SK-MEL-5 (cell line): ENCODE data around the gene CDH20. TPM values are rescaled to one million over a fixed set of nuclear protein-coding genes. Genes with fewer than 3 reads are reported as not detected.
"Not testable (repeated sequence)": the region's sequence is repeated elsewhere in the genome, so short reads cannot be mapped to it uniquely, and the experiment has no call there.

ENCODE experiments used
- DNase-seq: peaks from one replicate; pipeline ENCODE4 v3.0.0-alpha.2; 2016; ENCODE audit warnings: low read depth, low spot score
- in situ Hi-C: cut with HindIII; loops from 2 replicates; pipeline ENCODE4 v1.10.0; 2016; ENCODE audit warnings: low sequenced_read_pairs, high pct_unique_total_duplicates, low pct_unique_long_range_greater_than_20kb
- total RNA-seq: library from RNA; depleted of rRNA; stranded (reverse); fragments of >200 nt; shearing (Covaris generic); gene quantifications from 2 replicates; pipeline ENCODE4 v1.2.3, GENCODE V29; 2014

CDH20 gene
- total RNA-seq, 1 experiment from 2014 or later, result not detected

DNA sequence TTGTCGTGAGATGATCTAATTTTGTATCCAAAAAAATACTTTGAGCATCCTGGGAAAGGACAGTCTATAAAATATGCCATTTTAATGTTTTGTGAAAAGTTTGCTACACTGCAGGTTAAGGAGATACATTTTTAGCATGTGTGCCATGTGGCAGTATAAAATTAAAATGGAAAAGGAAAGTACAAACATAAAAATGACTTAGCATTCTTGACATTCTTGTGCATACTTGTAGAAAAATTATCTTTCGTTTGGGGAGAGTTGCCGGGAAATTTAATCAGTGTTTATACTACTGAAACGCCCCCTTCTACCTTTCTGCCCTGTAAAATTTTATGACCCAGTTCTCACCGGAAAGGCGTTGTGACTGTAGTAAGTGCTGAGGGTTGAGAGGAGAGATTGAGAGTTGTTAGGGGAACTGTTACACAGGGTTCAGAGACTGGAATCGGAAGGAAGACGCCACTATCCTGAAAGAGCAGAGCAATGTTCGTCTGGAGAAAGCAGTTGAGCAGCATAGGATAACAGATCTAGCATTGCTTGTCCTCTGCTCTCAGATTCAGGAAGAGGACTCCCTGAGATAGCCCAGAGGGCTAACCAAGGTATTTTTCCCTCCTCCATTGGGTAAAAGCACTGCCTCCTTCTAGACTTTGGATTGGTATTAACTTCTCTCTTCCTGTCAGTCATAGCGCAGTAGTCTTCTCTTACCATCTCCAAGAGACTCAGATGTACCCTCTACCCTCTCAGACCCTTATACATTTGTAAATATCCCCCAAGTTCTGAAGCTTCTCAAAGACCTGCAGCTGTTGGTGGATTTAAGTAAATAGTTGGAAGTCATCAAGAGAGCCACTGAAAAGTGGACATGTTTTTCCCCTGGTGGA, 2.7 kb downstream of the CDH20 start:
- in situ Hi-C loops, result no loop called here

DNA sequence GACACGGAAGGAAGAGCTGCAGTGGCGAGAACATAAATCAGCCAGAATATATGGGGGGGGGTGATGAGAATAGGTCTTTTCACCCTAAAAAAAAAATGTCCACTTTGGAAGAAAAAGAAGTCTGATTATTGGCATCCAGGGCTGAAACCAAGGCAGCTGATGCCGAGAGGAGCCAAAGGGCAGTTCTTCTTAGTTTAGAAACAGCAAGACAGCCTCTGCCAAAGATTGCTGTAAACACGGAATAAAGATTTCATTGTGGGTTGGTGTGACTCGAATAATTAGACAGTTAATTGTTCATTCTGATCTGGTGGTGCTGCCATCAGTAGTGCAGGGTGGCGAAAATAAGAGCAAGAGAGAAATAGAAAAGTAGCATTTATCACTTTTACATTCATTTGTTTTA, 3.5 kb downstream of the CDH20 start:
- DNase-seq, result no peak
- in situ Hi-C loops, result no loop called here

More for the DNA sequence above, 2.7 kb downstream of the CDH20 start:
- no peak for DNase-seq

DNA sequence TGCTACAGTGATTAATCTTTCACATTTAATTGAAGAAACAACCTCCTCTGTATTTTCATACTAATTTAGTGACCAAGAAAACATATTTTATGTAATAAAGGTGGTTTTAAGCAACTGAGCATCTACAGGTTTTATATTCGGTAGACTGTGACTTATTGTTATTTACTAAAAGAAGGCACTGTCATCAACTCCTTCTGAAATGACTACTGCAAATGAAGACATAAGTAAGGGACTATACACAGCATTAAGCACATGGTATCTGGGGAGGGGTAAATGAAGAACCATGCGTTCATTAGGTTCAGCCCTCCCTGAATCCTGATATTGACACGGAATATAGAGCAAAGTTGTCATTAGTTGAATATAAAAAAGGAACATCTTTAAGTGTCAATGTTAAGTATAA, 4.3 kb downstream of the CDH20 start:
- in situ Hi-C loops, result no loop called here

DNA sequence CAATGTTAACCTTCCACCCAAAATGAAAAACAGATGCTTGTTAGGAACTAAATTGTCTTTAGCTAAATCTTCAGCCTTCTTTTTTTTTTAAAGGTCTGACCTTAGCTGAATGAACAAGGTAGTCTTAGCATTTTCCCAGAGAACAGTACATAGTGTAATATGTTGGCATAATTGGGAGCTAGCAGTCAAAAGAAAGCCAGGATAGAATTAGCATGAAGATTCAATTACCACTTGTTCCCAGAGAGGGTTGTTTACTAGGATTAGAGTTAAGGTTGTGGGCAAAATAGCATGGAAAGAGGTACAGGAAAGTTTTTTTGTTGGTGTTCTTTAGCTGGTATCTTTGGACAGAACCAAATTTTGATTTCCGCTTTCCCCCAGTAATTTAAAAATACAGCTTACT, 6.9 kb downstream of the CDH20 start:
- in situ Hi-C loops, result no loop called here
- no peak for DNase-seq

More for the DNA sequence above, 4.3 kb downstream of the CDH20 start:
- no peak for DNase-seq

DNA sequence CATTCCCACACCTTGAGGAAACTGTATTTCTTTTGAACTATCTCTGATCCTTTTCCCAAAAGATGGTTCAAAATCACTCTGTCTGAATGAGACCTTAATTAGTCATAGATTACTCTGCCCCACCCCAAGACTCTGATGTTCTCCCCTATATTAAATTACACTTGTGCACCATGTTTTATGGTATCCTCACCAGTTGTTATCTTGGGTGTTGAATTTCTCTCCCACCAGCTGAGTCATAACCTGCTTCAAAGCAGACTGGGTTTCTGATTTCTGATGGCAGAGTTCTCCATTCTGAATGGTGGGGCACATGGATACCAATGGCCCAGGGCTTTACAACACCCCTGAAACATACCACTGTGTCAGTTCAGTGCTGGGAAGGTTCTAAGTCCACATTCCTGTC, 15.0 kb downstream of the CDH20 start:
- in situ Hi-C loops, result no loop called here
- no peak for DNase-seq

DNA sequence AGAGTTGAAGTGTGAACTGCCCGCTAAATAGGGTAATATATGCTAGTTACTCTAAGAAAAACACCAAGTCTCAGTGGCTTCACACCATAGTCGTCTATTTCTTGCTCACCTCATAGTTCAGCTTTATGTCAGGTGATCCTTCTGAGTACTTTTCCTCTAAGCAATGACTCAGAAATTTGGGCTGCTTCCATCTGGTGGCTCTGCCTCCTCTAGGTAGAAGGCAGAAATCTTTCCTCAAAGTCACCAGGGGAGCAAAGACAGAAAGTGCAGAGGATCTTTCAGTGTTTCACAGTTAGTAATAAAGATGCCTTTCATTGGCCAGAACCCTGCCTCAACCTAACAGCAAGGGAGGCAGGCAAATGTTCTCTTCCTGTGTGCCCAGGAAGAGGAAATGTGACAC, 17.3 kb downstream of the CDH20 start:
- no peak for DNase-seq
- in situ Hi-C loops, result no loop called here

DNA sequence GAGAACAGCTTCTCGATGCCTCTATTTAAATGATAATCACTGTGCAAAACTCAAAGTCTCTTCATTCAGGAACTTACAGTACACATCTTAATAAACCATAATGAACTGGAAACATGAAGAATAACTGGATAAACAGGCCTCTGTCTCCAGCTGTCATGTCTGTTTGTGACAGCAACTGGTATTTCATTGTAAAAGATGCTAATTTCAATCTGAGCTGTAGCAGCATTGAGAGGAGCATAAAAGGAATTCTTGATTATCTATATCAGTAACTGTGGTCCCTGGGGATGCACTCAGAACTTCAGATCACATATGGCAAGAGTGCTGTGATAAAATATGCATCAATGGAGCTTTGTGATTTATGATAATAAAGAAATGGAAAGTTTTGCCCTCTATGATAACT, 18.8 kb downstream of the CDH20 start:
- in situ Hi-C loops, result no loop called here
- no peak for DNase-seq

DNA sequence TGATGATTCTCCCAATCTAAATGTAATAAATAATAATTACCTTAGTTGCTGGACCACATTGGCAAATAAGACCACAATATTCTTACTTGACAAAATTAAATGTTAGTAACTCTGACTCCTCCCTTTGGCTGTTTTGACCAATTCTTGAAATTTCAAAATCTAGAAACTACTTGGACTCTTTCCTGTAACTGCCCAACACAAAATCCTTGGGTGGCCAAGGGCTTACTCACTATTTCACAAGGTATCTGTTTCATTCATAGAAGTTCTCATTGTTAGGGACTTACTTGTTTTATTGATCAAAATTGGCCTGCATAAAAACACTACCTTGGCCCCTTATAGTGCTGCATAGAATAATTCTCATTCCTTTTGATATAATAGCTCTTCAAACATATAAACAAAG, 19.4 kb downstream of the CDH20 start:
- no peak for DNase-seq

DNA sequence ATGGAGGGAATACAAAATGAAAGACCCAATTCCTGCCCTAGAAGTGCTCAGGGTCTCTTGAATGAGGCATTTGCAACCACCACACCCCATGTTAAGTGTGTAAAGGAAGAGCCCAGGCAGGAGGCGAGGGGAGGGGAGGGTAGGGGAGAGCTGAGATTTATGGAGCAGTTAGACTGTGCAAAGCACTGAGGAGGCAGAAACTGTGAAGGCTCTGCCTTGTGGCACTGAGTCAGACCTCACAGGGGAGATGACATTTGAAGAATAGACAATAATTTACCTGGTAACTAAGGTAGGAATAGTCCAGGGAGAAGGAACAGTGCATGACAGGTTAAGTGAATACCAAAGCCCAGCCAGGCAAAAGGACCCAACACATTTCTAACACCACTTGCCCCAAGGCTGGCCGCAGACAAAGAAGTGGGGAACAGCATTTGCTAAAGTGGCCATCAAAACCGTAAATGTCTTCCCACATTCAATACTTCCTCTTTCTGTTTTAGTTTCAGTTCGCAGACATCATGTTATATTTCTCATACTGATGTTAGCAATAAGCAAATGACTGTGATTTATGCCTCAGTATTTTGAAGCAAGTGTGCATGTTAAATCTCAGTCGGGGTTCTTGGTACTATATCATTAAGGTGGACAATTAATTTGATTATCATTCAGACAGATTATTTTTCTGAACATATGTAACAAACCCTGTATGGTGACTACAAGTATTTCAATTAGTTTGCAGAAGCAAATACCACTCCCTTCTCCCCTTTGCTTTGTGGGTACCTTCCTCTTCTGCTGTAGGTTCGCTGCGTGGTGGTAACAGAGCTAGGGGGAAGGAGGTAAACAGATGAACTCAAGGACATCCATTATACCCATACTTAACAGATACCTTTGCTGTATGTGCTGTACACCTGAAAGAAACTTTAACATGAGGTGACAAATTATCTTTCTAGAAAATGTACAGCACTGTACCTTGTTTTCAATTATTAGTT, 27.5 kb downstream of the CDH20 start:
- in situ Hi-C loops, result no loop called here
- DNase-seq, result no peak

More for the DNA sequence above, 19.4 kb downstream of the CDH20 start:
- in situ Hi-C loops, result no loop called here

DNA sequence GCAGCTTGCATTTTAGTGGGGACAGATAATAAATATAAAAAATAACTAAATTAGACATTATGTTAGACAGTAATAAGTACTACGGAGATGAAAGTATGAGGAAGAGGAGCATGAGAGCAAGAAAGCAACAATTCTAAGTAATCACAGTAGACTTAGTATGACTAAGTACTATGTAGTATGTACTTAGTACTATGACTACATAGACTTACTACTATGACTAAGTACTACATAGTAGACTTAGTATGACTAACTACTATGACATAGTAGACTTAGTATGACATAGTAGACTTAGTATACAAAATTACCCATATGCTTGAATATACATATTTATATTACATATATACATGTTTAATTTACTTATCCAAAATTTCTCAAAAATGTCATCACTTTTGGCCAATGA, 29.3 kb downstream of the CDH20 start:
- no peak for DNase-seq

DNA sequence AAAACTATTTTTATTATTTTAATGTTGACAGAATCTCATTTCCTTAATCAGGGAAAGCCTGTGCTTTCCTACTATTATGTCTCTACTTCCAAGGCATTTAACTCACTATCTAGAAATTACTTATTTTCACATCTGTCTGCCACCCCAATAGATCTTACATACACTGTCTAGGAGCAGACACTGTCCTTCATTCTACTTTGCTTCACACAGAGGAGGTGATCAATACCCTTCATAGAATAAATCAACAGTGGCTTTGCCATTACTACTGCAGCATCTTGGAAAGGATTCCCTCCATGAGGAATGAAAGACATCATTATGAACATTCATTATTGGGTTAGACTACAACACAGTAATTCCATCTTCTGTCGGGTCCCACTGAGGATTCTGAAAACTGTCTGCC, 31.7 kb downstream of the CDH20 start:
- no peak for DNase-seq
- in situ Hi-C loops, result no loop called here

More for the DNA sequence above, 29.3 kb downstream of the CDH20 start:
- in situ Hi-C loops, result no loop called here

DNA sequence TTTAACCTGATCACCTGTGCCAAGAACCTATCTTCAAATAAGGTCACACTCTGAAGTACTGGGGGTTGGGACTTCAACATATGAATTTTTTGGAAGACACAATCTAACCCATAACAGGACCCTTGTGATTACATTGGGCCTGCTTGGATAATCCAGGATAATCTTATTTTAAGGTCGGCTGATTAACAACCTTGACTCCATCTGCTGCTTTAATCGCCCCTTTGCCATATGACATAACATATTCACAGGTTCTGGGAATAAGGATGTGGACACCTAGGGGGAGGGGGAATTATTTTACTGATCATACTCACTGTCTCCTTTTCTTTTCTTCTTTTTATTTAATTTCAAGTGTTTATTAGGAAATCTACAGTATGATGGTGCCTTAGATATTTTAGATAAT, 34.8 kb downstream of the CDH20 start:
- in situ Hi-C loops, result no loop called here
- DNase-seq, result no peak

DNA sequence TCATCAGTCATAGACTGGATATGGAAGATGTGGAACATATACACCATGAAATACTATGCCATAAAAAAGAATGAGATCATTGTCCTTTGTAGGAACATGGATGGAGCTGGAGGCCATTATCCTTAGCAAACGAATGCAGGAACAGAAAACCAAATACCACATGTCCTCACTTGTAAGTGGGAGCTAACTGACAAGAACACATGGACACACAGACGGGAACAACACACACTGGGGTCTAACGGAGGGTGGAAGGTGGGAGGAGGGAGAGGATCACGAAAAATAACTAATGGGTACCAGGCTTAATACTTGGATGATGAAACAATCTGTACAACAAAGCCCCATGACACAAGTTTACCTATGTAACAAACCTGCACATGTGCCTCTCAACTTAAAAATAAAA, 36.4 kb downstream of the CDH20 start:
- DNase-seq, in situ Hi-C loops: not testable (repeated sequence)

DNA sequence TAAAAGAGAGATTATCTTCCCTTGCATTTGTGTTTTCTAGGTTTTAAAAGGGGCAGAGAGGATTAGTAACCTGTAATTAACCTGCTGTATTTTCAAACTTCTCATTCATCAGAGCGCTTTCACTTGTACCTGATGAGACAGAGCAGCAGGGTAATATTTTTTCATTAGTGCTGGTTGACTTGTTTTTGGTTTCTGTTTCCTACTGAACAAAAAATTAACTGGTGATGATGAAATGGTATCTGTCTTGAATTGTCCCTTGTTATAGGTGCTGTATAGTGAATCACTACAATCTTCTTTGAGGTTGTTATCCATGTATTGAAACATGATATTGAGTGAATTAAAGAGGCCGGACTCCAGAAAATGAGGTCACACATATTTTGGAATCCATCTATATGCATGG, 37.9 kb downstream of the CDH20 start:
- DNase-seq, result no peak
- in situ Hi-C loops, result no loop called here

DNA sequence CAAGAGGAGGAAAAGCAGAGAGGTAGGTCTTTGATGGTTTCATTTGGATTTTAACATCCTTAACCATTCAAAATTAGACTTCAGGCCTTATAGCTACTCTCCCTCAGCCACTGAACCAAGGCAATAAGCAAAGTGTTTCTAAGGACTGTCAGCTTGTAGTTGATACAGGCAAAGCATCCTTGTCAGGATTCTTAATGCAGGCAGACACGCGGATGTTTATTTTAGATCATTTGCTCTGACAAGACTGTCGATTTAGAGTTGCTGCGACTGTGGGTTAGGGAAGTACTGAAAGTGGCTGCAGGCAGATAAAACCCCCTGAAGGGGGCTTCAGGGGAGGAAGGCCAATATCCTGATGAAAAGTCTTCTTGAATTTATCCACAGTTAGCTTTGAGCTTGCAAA, 46.6 kb downstream of the CDH20 start:
- in situ Hi-C loops, result no loop called here
- DNase-seq, result no peak

DNA sequence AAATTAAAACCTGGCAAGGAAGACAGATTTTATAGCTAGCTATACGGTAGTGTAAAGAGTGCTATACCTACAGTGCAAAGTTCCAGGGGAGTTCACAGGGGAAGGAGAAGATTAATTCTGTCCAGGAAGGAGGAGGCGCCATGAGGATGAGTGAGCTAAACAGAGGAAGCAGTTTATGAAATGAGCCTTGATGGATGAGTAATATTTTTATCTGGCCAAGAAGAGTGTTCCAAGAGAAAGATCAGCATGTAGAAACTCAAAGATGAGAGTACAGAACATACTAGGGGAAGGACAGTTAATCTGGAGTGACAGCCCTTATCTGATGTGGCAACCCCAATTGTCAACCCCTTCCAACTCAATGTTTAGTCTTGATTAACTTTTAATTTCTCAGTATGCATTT, 54.8 kb downstream of the CDH20 start:
- DNase-seq, result no peak
- in situ Hi-C loops, result no loop called here

DNA sequence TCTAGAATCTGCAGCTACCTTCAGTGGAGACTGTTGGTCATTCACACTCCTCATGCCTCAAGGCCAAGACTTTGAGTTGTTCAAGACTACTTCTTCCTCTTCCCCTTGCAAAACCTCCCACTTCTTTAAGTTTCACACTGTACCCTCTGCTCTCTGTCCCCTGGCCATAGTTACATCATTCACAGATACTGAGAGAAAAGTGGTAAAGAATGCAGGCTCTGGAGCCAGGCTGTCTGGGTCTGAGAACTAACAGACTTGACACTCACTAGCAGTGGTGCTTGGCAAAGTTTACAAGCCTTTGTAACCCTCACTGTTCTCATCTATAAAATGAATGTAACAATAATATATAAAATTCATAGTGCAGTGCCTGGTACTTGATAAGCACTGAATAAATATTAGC, 61.8 kb downstream of the CDH20 start:
- in situ Hi-C loops, result no loop called here

DNA sequence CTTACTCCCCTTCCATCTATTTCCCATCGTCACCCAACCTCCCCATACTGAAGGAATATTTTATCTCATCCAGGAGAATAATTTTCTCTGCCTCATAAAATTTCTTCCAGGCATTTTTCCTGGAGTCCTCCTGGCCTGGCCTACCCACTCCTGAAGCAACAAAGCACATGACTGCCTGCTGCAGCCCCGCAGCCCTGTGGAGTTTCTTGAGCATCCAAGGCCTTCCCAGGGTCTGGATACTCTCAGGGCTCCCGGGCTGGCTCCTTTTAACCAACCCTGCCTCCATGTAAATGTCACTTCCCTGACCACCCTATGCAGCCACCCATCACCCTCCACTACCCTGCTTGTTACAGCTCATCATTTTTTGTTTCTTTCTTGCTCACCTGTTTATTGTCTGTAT, 64.0 kb downstream of the CDH20 start:
- in situ Hi-C loops, result no loop called here
- no peak for DNase-seq

More for the DNA sequence above, 61.8 kb downstream of the CDH20 start:
- DNase-seq, result no peak
